ENCODE results near the gene INPP5A.

DNA sequence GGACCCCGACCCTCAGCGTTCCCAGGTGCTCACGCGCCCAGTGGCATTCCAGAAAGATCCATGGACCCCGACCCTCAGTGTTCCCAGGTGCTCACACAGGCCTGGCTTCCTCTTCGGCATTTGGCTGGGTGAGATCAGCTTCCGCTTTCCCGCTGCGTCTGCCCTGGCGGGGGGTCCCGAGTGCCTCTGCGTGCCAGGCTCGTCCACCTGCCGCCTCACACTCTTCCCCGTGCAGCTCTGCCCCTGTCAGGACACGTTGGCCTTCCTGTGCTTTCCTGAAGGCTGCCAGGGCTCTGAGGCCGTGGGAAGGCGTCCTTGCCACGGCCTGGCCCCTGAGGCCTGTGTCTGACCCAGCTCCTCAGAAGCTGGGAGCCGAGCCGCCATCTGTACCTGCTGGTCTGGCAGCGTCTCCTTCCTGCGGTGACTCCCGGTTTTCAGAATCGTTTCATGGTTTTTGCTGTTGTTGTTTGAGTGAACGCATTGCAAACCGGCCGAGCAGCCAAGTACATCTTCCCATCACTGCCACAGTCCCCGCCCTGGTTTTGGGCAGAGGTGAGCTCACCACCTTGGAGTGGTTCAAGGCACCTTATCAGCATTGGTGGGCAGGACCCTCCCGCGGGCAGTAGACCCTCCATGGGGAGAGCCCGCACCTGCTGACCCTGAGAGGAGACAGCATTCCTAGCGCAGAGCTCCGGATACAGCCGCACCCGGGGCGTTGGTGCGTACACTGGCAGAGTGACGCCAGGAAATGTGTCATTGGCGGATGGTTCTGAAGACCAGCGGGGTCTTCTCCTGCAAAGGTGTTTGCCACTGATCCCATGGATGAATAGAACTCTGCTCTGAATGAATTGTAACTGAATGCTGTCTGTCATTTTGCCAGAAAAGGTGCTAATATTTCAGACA lies 231.0 kb downstream of the INPP5A start:
- TF ChIP-seq EP300 (IDR thresholded peaks at IDR 0.05) (no peak), POLR2AphosphoS5 (IDR thresholded peaks at IDR 0.05) (no peak)
- TF ChIP-seq, protein P1, sequence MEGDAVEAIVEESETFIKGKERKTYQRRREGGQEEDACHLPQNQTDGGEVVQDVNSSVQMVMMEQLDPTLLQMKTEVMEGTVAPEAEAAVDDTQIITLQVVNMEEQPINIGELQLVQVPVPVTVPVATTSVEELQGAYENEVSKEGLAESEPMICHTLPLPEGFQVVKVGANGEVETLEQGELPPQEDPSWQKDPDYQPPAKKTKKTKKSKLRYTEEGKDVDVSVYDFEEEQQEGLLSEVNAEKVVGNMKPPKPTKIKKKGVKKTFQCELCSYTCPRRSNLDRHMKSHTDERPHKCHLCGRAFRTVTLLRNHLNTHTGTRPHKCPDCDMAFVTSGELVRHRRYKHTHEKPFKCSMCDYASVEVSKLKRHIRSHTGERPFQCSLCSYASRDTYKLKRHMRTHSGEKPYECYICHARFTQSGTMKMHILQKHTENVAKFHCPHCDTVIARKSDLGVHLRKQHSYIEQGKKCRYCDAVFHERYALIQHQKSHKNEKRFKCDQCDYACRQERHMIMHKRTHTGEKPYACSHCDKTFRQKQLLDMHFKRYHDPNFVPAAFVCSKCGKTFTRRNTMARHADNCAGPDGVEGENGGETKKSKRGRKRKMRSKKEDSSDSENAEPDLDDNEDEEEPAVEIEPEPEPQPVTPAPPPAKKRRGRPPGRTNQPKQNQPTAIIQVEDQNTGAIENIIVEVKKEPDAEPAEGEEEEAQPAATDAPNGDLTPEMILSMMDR (IDR thresholded peaks at IDR 0.05): no peak

Measured in upper lobe of left lung (tissue), 4 donors.